Fibroblast of skin of left biceps (primary cell): ENCODE measurements around the gene PRRT3.
A peak's percentile ranks its signal among the peaks of the same experiment; 100 is the strongest.
"Not testable (repeated sequence)": the region's sequence is repeated elsewhere in the genome, so short reads cannot be mapped to it uniquely, and the experiment has no call there.

Source experiments
- DNase-seq, 2 experiments: peaks; one replicate each; pipeline ENCODE4 v3.0.0-alpha.2; 2013; ENCODE audit warnings: low read depth in 2 of 2

Gene PRRT3

DNA sequence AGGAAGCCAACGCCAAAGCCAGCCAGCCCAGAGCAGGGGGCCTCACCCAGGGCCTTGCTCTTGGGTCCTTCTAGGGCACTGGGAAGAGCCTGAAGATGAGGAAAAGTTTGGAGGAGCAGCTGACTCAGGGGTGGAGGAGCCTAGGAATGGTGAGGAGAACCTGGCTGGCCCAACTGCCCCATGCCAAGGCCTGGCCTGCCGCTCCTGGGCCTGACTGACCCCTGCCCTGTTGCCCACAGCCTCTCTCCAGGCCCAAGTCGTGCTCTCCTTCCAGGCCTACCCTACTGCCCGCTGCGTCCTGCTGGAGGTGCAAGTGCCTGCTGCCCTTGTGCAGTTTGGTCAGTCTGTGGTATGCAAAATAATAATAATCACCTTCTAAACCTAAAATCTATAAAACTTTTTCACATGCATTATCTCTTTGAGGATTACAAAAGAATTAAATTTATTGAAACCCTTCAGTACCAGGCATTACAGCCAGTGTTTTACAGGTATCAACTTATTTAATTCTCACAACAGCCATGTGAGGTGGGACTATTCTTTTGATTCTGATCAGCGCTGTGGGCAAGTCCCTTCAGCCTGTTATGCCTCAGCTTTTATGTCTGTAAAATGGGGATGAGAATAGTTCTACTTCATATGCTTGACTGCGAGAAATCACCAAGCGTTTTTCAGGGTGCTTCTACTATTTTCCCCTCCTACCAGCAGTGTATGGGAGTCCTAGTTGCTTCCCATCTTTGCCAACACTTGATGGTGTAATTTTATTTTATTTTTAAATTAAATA, 33.8 kb downstream of the PRRT3 start:
- DNase-seq: no peak

DNA sequence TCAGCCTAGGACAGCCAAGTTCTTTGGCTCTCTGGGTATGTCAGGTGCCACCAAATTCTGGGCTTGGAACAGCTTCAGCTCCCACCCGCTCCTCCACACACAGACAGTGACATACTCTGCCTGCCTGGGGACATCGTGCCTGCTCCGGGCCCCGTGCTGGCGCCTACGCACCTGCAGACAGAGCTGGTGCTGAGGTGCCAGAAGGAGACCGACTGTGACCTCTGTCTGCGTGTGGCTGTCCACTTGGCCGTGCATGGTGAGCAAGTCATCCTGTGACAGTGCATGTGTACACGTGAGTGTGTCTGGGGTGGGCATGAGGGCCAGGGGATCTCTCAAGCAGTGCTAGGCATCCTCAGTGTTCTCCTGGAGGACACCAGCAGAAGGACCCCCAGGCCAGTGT, 34.4 kb downstream of the PRRT3 start:
- no peak for DNase-seq

DNA sequence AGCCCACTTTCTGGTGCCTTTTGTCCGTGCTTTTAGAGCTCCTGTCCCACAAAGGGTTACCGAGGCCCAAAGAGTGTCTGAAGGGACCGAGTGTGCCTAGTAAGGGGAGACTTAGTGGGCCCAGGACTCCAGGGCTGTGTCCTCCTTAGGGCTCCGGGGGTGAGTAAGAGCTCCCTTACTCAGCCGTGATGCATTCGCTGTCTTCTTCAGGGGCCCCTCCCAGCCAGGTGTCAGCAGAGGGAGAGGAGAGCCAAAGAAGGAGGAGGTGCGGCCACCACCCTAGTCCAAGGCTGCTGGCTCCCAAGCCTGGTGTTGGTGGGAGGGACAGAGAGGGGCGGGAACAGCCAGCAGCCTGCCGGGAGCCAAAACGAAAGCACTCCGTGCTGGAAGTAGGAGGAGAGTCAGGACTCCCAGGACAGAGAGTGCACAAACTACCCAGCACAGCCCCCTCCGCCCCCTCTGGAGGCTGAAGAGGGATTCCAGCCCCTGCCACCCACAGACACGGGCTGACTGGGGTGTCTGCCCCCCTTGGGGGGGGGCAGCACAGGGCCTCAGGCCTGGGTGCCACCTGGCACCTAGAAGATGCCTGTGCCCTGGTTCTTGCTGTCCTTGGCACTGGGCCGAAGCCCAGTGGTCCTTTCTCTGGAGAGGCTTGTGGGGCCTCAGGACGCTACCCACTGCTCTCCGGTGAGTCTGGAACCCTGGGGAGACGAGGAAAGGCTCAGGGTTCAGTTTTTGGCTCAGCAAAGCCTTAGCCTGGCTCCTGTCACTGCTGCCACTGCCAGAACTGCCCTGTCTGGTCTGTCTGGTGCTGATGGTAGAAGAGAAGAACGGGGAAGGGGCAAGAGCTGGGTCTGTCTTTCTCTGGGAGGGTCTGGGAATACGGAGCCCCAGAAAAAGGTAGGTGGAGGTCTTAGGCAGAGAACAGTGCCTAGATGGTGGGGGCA, 35.2 kb downstream of the PRRT3 start, which contains the start of gene IL17RC:
Gene IL17RC, plus strand, starts transcription at position 365 of the 947 bp plus-strand sequence. Its CDS starts 218 bp downstream, at position 583.
- peak in 1 of 2 experiments; percentile 47 for DNase-seq

DNA sequence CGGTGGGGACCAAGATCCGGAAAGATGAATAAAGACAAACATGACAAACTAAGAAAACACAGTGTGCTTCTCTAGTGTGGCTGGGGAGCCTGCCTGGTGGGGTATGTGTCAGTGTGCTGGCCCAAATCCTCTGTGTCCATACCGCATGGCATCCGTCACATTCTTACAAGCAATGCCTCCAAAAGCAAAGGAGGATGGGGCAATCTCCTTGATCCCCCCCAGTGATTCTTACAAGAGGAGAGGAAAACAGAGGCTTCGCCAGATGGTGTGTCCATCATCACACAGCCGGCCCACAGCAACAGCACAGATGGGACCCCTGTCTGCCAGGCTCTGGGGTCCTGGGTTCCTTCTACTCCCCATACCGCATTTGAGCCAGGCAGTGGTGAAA, 35.9 kb downstream of the PRRT3 start:
- no peak for DNase-seq

DNA sequence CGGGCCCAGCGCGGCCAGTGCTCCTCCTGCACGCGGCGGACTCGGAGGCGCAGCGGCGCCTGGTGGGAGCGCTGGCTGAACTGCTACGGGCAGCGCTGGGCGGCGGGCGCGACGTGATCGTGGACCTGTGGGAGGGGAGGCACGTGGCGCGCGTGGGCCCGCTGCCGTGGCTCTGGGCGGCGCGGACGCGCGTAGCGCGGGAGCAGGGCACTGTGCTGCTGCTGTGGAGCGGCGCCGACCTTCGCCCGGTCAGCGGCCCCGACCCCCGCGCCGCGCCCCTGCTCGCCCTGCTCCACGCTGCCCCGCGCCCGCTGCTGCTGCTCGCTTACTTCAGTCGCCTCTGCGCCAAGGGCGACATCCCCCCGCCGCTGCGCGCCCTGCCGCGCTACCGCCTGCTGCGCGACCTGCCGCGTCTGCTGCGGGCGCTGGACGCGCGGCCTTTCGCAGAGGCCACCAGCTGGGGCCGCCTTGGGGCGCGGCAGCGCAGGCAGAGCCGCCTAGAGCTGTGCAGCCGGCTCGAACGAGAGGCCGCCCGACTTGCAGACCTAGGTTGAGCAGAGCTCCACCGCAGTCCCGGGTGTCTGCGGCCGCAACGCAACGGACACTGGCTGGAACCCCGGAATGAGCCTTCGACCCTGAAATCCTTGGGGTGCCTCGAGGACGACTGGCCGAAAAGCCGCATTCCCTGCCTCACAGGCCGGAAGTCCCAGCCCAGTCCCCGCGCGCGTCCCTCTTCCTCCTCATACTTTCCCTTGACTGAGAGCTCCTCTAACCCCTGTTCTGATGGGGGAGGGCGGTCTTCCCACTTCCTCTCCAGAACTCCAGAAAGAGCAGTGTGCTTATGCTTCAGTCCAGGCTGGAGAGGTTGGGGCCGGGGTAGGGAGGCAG, 36.7 kb downstream of the PRRT3 start:
- DNase-seq: no peak

DNA sequence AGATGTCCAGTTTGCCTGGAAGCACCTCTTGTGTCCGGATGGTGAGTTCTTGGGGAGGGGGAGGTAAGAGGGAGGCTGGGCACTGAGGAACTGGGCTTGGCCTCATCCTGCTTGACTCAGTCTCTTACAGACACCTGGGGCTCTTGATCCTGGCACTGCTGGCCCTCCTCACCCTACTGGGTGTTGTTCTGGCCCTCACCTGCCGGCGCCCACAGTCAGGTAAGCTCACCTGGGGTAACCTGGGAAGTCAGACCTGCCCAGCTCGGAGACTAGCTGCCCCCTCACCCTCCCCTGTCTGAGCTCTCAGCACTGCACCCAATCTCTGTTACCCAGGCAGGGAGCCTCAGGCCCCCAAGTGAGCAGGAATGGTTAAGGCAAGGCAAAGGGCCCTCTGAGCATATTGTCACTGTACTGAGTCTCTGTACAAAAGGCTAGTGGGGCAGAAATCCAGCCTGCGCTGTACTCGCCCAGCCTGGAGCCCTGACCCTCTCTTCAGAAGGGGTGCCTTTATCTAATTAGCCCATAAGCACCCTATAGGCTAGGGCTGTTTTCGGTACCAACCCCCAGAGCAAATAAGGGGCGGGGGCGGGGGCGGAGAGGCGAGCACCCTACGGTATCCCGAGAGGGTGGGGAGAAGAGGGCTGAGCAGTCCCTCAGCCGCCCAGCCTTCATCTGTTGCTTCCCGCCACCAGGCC, 37.5 kb downstream of the PRRT3 start:
- DNase-seq: no peak

DNA sequence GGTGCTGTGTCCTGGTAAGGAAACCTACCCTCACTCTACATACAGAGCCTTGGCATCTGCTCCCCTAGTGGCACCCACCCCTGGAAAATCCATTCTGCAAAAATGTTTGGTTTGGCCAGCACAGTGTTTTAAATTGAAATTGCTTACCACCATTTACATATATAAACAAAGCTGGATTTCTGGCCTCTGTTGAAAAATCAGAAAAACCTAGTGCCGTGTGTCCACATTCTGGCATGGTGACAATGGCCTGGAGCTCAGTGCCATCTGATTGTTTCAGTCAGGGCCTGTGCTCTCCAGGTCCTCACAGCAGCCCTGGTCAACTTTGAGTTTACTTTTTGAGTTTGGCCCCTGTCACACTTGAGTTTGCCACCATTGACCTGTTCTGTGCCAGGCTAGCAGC, 38.2 kb downstream of the PRRT3 start:
- no peak for DNase-seq

DNA sequence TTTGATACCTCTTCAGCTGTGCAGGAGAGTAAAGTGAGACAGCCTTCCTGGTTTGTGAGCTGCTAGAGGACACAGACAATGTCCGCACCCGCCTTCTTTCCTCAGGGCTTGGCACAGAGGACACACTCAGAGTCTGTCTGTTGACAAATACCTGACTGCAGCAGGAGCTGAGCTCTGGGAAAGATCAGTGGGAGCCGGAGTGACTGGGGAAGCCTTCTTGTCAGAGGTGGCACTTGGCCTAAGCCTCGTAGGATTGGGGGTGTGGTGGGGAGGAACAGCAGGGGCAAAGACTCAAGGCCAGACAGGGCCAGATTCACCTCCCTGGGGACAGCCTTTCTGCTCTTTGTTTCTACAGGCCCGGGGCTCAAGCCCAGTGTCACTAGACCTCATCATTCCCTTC, 38.6 kb downstream of the PRRT3 start:
- no peak for DNase-seq

DNA sequence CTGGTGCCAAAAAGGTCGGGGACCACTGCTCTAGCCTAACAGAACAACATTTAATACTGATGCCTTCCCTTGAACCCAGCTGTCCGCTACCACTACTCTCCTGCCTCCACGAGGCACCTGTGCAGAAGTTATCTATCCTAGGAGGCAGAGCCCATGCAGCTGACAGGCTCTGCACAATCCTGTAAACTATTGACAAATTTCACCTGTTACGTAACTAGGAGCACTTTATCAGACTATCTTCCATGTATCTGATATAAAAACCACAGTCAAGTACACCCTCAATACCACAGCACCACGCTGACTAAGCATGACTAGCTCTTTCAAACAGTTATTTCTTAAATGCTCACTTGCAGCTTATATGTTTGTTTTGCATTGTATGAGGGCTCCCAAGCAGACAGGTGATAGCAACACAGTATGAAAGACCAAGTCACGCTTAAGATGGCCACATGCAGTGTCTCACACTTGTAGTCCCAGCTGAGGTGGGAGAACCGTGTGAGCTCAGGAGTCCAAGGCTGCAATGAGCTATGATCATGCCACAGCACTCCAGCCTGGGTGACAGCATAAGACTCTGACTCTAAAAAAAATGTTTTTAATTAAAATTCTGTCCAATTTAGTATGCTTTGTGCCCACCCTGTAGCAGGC, 39.8 kb downstream of the PRRT3 start:
- DNase-seq: no peak

DNA sequence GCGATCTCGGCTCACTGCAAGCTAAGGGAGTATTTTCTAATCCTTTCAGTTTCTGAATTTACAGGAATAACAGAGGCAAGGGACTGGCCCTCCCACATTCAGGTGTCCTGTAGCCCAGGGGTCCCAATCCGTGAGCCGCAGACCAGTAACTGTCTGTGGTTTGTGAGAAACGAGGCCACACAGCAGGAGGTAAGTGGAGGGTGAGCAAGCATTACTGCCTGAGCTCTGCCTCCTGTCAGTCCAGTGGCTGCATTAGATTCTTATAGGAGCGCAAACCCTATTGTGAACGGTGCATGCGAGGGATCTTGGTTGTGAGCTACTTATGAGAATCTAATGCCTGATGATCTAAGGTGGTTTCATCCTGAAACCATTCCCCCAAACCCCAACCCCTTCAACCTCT, 40.3 kb downstream of the PRRT3 start:
- no peak for DNase-seq

DNA sequence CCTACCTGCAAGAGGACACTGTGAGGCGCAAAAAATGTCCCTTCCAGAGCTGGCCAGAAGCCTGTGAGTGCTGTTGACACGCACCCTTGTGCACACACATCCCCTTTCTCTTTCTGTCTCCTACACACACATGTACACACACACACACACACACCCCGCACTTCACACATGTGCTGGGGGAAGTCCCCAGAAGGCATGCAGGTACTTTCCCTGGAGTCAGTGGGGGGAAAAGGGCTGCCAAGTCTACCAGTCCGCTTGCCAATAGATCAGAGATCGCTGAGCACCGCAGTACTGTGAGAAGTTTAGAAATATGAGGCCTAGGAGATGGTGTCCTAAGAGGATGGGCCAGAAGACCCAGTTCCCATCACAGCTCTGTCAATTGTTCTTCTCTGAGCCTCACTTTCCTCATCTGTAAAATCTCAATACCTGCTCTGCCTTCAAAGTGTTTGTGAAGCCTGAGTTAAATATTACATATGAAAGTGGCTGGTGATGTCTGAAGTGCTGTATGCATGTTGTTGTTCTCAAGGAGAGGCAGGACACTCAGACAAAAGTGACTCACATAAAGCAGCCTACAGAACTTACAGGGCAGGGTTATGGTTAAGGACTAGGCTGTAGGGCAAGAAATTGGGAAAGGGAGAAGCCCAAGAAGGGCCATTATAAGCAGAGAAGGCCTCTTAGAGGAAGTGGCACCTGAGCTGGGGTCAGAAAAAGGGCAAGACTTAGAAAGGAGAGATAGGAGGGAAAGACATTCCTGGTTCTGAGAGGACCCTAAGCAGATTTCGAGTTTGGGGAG, 42.8 kb downstream of the PRRT3 start:
- no peak for DNase-seq

DNA sequence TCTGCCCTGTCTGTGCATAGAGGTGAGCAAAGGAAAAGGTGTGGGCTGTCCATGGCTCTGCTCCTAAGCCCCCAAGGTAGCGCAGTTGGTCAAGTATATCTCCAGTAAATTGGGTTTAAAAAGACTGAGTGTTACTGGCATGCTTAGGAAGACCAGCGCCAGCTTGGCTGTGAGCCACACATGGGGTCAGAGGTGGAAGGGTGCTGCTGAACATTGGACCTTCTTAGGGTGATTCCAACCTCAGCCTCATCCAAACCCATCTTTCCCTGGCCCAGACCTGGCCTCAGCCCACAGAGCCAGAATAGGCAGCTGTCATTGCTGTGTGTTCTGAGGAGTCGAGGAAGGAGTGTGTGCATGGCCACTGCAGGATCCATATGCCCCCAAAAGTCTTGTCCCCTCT, 43.9 kb downstream of the PRRT3 start:
- no peak for DNase-seq

DNA sequence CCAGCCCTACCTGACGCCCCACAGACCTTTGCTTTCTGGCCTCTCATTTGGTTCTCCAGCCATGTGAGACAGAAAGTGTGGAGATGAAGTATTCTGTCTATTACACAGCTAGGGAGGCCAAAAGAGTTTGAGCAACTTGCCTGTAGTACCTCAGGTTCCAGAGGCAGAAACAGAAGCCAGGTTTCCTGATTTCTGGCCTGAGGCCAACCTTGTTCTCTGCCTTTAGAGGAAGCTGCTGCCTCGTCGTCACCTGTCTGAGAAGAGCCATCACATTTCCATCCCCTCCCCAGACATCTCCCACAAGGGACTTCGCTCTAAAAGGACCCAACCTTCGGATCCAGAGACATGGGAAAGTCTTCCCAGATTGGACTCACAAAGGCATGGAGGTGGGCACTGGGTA, 45.7 kb downstream of the PRRT3 start:
- DNase-seq: no peak

DNA sequence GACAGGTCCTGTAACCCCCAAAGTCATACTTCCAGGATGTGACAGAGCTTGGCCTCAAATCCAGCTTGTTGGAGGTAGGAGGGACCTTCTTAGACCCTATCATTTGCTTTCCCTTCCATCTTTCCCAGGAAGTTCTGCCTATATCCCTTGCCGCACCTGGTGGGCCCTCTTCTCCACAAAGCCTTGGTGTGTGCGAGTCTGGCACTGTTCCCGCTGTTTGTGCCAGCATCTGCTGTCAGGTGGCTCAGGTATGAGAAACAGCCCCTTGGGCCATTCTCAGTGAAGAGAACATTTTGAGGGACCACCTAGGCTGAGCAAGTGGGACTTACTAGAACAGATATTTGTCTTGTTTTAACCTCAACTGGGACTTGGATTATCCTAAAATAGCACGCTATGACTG, 48.3 kb downstream of the PRRT3 start:
- DNase-seq: no peak

DNA sequence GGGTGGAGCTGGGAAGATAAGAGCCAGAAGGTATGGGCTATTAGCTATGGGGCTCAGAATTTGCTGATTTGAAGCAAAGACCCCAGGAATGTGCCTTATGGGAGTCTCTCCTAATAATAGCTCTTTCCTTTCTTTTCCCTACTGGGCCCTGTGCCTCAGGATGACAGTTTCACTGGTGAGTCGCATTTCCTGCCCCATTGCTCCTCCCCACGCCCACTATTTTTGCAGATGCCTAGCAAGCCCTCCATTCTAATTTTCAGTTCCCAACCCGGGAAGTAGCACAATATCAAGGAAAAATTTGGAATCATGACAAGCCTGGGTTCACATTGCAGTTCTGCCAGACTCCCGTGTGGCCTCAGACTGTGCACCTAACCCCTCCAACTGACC, 49.0 kb downstream of the PRRT3 start:
- no peak for DNase-seq

DNA sequence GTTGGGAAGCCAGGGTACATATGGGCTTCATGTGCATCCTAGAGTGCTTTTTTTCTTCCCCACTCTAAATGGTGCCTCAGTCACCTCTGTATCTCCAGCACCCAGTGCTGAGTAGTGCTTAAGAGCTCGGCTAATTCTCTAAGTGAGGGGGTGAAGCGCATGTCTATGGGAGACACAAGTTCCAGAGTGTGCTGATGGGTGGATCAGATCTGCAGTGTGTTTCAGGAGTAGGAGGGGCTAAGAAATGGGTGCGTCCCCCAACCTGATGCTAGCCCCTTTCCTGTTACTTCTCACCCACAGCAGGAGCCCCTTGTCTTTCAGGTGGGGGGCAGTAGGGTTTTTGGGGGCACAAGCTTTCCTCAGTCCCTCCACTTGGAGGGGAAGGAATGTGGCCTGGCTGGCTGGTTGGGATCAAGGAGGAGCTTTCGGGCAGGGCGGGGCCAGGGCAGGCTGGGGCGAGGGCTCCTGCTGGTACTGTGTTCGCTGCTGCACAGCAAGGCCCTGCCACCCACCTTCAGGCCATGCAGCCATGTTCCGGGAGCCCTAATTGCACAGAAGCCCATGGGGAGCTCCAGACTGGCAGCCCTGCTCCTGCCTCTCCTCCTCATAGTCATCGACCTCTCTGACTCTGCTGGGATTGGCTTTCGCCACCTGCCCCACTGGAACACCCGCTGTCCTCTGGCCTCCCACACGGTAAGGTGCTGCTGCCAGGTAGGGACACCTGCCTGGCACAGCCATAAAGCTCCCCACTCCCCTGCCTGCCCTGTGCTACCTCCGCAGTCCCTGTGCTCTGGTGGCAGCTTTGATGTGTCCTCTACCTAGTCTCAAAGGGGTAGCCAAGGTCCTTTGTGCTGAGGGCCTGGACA, 49.6 kb downstream of the PRRT3 start, which contains the start of gene IL17RE:
Gene IL17RE, plus strand, starts transcription at position 477 of the 866 bp plus-strand sequence. Its CDS starts 85 bp downstream, at position 562.
- DNase-seq: no peak

DNA sequence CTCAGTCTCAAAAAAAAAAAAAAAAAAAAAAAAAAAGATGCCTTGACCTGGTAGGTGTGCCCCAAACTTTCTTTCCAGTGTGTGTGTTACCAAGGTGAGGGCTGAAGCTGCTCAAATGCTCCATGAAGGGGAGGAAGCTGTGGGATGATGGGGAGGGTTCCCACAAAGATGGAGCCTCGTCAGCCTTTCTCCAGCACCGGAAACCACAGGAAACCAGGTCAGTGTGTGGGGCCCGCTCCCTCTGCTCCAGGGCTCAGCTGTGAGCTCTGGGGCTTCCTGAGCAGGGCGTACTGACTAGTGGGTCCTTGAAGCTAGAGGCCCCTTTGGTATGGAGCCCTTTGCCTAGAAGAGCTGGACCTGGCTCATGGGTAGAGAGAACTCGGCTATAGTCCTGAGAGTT, 50.2 kb downstream of the PRRT3 start:
- no peak for DNase-seq

DNA sequence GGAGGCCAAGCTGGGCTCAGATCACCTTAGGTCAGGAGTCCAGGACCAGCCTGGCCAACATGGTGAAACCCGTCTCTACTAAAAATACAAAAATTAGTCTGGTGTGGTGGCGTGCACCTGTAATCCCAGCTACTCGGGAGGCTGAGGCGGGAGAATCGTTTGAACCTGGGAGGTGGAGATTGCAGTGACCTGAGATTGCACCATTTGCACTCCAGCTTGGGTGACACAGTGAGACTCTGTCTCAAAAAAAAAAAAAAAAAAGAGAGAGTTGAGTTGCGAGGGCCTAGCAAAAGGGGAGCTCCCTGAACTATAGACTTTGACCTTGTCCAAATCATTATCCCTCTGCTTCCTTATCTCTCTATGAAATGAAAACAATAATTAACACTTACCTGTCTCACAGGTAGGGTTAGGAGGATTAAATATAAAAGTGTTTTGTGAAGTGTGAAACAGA, 51.2 kb downstream of the PRRT3 start:
- DNase-seq: not testable (repeated sequence)
